HG03571 (cell line): ENCODE results near the gene ARHGAP20.

Experiments
- ATAC-seq: cut with Tn5 transposase; IDR thresholded peaks from one replicate; pipeline ENCODE4 v1.9.1; 2021; ENCODE audit not compliant: unreplicated experiment

The ARHGAP20 gene

GRCh38 chr11:110711776-110712658, at the start of gene ARHGAP20:
Gene ARHGAP20 (minus strand): TSS chr11:110712437. CDS start chr11:110712231, 206 bp downstream.
- peak; percentile 73 for ATAC-seq

- no peak for ATAC-seq
These were observed 49.8 kb upstream of the ARHGAP20 start for GRCh38 chr11:110761991-110762390.

GRCh38 chr11:110761131-110761530, 48.9 kb upstream of the ARHGAP20 start:
- ATAC-seq: no peak

GRCh38 chr11:110759972-110760381, 47.7 kb upstream of the ARHGAP20 start:
- ATAC-seq: no peak

DNA sequence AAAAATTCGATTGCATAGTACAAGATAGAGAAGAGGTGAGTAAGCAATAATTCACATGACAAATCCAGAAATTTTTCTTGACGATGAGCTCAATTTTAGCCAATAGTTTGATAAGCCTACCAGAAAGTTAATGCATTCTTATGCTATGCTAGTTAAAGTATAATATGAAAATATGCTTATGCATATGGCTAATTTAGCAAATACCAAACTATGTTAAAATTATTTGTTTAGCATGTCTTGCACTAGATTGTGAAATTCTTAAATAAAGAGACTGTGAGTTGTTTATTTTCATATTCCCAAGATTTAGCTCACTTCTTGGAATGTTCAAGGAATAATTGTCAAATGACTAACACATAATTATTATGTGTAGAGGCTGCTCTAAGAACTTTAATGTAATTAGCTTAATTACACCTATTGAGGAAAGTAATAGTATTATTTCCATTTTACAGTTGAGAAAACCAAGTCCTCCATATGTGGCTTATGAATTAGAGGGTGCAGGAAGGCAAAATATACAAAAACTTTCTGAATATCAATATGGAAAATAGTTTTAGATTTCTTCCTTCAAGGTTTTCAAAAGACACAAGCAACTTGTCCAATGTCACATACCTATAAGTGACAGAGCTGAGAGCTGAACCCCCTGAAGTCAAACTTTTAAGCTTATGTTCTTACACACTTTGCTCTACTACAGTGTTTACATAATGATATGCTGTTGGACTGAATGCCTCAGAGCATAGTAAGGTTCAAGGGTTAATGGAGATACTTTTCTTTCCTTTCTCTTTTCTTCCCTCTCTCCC, 45.9 kb upstream of the ARHGAP20 start:
- ATAC-seq: no peak

DNA sequence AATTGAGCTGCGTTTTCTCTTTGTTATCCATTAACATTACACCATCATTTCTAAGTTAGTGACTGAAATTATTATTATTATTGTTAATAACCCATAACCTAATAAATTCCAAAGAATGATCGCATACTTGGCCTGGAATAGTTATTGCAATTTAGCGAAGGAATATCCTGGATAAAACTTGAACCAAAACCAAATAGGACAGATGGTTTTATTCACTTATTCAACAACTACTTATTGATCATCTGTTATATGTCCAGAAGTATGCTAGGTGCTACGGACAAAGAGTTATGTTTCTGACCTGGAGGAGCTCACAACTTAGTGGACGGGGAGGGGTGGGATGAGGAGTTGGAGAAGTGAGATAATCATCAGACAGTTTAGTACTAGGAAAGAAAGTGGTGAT, 44.8 kb upstream of the ARHGAP20 start:
- no peak for ATAC-seq

- ATAC-seq: no peak
These were observed 43.7 kb upstream of the ARHGAP20 start for GRCh38 chr11:110755941-110756340.

- no peak for ATAC-seq
These were observed 40.7 kb upstream of the ARHGAP20 start for GRCh38 chr11:110752890-110753289.

DNA sequence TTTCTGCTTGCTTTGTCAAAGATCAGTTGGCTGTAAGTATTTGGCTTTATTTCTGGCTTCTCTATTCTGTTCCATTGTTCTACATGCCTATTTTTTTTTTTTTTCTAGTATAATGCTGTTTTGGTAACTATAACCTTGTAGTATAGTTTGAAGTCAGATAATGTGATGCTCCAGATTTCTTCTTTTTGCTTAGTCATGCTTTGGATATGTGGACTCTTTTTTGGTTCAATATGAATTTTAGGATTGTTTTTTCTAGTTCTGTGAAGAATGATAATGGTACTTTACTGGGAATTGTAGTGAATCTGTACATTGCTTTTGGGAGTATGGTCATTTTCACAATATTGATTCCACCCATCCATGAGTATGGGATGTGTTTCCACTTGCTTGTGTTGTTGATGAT, 37.9 kb upstream of the ARHGAP20 start:
- no peak for ATAC-seq

DNA sequence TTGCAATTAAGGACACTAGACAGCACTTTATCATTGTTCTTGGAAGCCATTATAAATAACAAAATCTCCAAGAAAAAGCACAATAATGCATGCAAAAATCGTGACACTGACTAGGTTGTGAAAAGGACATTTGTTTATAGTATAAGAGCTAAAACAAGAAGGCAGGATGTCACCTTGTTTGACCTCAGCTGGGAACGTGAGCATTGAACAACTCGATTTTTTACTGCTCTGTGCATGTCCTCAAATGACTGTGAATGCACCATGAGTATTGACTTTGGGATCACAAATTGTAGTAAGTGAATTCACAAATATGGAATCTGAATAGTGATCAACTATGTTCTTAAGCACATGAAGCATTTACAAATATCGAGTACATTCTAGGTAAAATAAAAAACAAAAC, 35.3 kb upstream of the ARHGAP20 start:
- no peak for ATAC-seq

- no peak for ATAC-seq
These were observed 26.4 kb upstream of the ARHGAP20 start for GRCh38 chr11:110738641-110739040.

DNA sequence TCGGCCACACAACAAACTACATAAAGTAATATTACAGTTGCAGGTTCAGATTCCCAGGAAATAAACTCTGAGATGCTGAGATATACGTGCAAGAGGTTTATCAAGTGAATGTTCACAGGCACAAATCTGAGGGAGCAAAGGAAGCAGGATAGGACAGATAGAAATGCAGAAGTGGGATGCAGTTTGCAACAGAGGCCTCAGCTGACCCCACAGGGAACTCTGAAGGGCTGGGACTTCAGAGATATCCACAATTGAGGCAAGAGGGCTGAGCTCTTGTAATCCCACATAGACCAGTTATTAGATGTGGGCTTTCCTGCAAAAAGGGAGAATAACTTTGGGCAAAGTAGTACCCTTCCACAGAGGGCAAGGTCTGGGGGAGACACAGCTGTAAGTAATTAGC, 25.4 kb upstream of the ARHGAP20 start:
- ATAC-seq: no peak

- no peak for ATAC-seq
These were observed 23.9 kb upstream of the ARHGAP20 start for GRCh38 chr11:110736171-110736553.

DNA sequence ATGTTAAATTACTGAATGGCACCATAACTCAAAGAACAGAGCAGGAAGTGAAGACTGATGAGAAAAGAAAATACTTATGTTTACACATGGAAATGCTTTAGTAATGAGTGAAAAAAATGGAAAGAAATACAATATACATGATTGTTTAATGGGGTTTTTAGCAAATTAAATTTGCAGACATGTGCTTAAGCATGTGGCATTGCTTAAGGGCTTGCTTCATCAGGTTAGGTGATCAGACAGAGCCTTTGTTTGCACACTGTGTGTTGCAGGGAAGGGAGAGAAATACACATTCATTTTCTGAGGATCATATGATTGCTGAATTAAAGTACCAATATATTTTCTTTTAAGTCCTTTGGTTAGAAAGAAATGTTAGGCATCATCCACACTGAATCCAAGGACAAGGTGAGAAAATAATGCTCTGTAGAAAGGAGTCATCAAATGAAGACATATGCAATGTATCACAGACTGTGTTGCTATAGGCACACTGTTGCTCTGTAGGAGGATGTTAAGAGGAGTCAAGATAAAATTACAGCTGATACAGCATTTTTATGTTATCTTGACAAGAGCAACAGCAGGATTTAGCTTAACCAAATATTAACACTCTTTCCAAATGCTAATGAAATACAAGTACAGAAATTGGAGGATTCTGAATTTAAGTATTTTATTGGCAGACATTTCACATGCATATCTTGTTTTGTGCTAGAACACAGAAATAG, 23.4 kb upstream of the ARHGAP20 start:
- no peak for ATAC-seq

GRCh38 chr11:110734790-110735189, 22.6 kb upstream of the ARHGAP20 start:
- no peak for ATAC-seq

- no peak for ATAC-seq
These were observed 18.5 kb upstream of the ARHGAP20 start for GRCh38 chr11:110730773-110731172.

DNA sequence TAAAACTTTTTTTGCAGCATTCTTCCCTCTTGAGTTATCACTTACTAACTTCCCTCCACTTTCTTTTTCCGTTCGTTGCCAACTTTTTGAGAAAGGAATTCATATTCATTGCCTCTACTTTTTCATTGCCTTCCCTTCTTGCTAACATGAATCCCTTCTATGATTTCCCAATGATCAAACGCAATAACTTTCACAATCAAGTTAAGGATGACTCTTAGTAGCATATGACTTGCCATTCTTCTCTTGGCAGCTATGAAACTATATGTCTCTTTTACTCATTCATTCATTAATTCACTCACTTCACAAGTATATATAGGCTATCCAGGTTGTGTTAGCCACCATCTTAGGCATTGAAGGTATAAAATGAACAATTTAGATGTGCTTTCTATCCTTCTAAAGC, 16.6 kb upstream of the ARHGAP20 start:
- no peak for ATAC-seq

GRCh38 chr11:110728476-110728875, 16.2 kb upstream of the ARHGAP20 start:
- ATAC-seq: no peak

- ATAC-seq: no peak
These were observed 12.1 kb upstream of the ARHGAP20 start for GRCh38 chr11:110724358-110724757.

DNA sequence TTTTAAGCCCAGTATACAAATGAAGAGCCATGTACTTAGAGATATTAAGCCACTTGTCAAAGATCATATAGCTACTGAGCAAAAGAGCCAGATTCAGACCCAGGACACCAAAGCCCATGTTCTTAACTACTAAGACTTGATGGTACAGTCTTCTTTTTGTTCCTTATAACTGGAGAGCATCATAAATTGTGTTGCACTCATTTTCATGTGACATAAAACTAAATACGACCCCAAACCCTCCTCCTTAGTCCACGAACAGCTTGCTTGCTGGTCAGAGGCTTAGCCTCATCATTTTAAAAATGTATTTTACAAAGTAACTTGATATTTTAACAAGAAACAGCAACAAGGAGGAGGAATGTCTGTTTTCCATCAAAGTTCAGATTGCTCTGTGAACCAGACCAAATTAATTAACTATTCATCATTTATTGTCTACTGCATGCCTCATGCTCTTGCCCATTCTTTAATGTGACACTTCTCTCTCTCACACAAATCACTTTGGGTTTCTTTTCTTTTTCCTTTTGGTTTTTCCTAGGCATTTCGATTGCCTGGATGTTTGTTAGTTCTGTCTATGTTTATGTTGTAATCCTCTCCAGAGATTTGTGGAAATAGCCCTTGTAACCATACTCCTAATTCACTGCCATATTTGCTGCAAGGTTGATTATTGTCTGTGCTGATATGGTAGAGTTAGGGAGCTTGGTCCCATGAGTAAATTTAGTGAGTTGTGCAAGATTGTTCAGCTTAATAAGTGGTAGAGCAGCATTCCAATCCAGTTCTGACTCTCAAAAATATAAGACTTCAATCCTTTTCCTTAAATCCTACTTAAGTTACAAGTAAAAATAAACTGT, 8.4 kb upstream of the ARHGAP20 start:
- ATAC-seq: no peak

- no peak for ATAC-seq
These were observed 4.1 kb upstream of the ARHGAP20 start for GRCh38 chr11:110716361-110716760.
